Endodermal cell (in vitro differentiated cells): ENCODE measurements around the gene CTSL. TPM values are rescaled to one million over a fixed set of nuclear protein-coding genes. Genes with fewer than 3 reads are reported as not detected.

Source experiments
- DNase-seq: peaks from one replicate; pipeline ENCODE4 v3.0.0-alpha.2; 2017
- H3K27ac ChIP-seq: 2 replicates; pipeline ENCODE4 v1.5.1; 2013; ENCODE audit warnings: mild to moderate bottlenecking, low read depth, low read length, moderate library complexity
- H3K27me3 ChIP-seq: 2 replicates; pipeline ENCODE4 v1.6.1; 2013; ENCODE audit warnings: mild to moderate bottlenecking, low read length, moderate library complexity; ENCODE audit not compliant: insufficient read depth, control insufficient read depth, poor library complexity, severe bottlenecking
- H3K36me3 ChIP-seq: 2 replicates; pipeline ENCODE4 v1.7.0; 2013; ENCODE audit warnings: mild to moderate bottlenecking, low read length, moderate library complexity; ENCODE audit not compliant: control insufficient read depth, insufficient read depth
- H3K4me1 ChIP-seq: one replicate; pipeline ENCODE4 v1.7.0; 2013; ENCODE audit warnings: low read length; ENCODE audit not compliant: control insufficient read depth, insufficient read depth
- H3K4me3 ChIP-seq: 2 replicates; pipeline ENCODE4 v1.5.1; 2013; ENCODE audit warnings: mild to moderate bottlenecking, low read length, moderate library complexity
- H3K9ac ChIP-seq: 2 replicates; pipeline ENCODE4 v1.6.1; 2013; ENCODE audit warnings: mild to moderate bottlenecking, low read length, moderate library complexity; ENCODE audit not compliant: poor library complexity, severe bottlenecking; ENCODE audit errors: extremely low read depth
- H3K9me3 ChIP-seq: 2 replicates; pipeline ENCODE4 v1.6.1; 2013; ENCODE audit warnings: mild to moderate bottlenecking, low read length, moderate library complexity; ENCODE audit not compliant: control insufficient read depth
- H3K27ac Mint-ChIP-seq: 2 replicates; pipeline ENCODE4 v1.8.0; 2020; ENCODE audit warnings: mixed read lengths
- H3K27me3 Mint-ChIP-seq: 2 replicates; pipeline ENCODE4 v1.8.0; 2021; ENCODE audit warnings: mild to moderate bottlenecking, mixed read lengths; ENCODE audit not compliant: insufficient read depth
- H3K36me3 Mint-ChIP-seq: 2 replicates; pipeline ENCODE4 v1.8.0; 2020; ENCODE audit warnings: low read depth, mixed read lengths
- H3K4me1 Mint-ChIP-seq: 2 replicates; pipeline ENCODE4 v1.8.0; 2020; ENCODE audit warnings: mixed read lengths
- H3K4me3 Mint-ChIP-seq: 2 replicates; pipeline ENCODE4 v1.8.0; 2020; ENCODE audit warnings: mild to moderate bottlenecking, moderate library complexity, mixed read lengths
- H3K9me3 Mint-ChIP-seq: 2 replicates; pipeline ENCODE4 v1.8.0; 2020; ENCODE audit warnings: mild to moderate bottlenecking, mixed read lengths
- CTCF ChIP-seq: fragments of 200-600 bp; sonication (generic); conservative IDR thresholded peaks from 2 replicates; pipeline ENCODE4 v1.5.0; 2021; ENCODE audit warnings: antibody characterized with exemption, mild to moderate bottlenecking
- WGBS, 2 experiments: methylation state at CpG; one replicate each; pipeline versions ENCODE4 v1.1.5 to v1.1.7; 2013; ENCODE audit warnings: missing lambda C conversion rate in 2 of 2, mixed read lengths in 1 of 2; ENCODE audit not compliant: insufficient coverage in 1 of 2, insufficient read length in 1 of 2; 5-methylcytosine and 5-hydroxymethylcytosine counted together
- total RNA-seq, 2 donors: library from RNA; stranded (reverse); fragmentation: NEBNext Ultra II Directional in 1 of 2; extraction: Animal tissue kit (Norgen Biotek cat#: 25700) in 1 of 2; gene quantifications; 2 replicates in 1 of 2; 3 replicates in 1 of 2; pipeline ENCODE4 v1.2.1, GENCODE V29; 2021

The CTSL gene
- total RNA-seq, 2 donors from 2014 or later = 81.2 to 131 TPM

- Mint-ChIP-seq H3K27ac (no peak overlapping the region), H3K4me1 (peaks cover 6% of the 10 kb centered on the region), H3K4me3 (no peak overlapping the region), H3K9me3 (peaks cover 29% of the 10 kb centered on the region), H3K36me3 (peaks cover 3% of the 10 kb centered on the region), H3K27me3 (peaks cover 14% of the 10 kb centered on the region)
- Histone ChIP-seq H3K4me3 (no peak overlapping the region), H3K27ac (no peak overlapping the region), H3K36me3 (no peaks in the 10 kb centered on the region), H3K27me3 (no peaks in the 10 kb centered on the region), H3K9ac (no peak overlapping the region), H3K4me1 (no peaks in the 10 kb centered on the region), H3K9me3 (peaks cover 29% of the 10 kb centered on the region)
- no peak for TF ChIP-seq CTCF
- DNase-seq = no peak
- 86 to 91% methylated on average over 3 to 8 of the region's 8 CpGs for WGBS, 2 experiments
Measured at GRCh38 chr9:87776481-87777379, 50.8 kb downstream of the CTSL start.

DNA sequence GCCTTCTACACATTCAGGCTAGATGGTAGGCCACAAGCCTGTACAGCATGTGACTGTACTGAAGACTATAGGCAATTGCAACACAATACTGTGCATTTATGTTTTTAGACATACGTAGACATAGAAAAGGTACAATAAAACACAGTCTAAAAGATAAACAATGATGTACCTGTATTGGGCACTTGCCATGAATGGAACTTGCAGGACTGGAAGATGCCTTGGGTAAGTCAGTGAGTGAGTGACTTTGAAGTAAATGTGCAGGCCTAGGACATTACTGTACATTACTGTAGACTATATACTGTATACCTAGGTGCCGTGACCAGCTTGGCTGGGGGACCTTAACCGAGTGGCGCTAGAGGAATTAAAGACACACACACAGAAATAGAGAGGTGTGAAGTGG lies 53.1 kb downstream of the CTSL start:
- Histone ChIP-seq H3K9me3 (peaks cover 38% of the 10 kb centered on the region), H3K4me1 (no peaks in the 10 kb centered on the region), H3K36me3 (no peaks in the 10 kb centered on the region), H3K9ac (no peak overlapping the region), H3K4me3 (no peak overlapping the region), H3K27ac (no peak overlapping the region), H3K27me3 (no peaks in the 10 kb centered on the region)
- WGBS, 2 experiments = 88% methylated on average over 4 of the region's 4 CpGs; no CpG with 5 or more reads in 1 of the 2 experiments
- Mint-ChIP-seq H3K9me3 (peaks cover 33% of the 10 kb centered on the region), H3K36me3 (peaks cover 3% of the 10 kb centered on the region), H3K27me3 (peaks cover 6% of the 10 kb centered on the region), H3K27ac (no peak overlapping the region), H3K4me3 (no peak overlapping the region), H3K4me1 (no peaks in the 10 kb centered on the region)
- no peak for DNase-seq
- no peak for TF ChIP-seq CTCF

Other genes starting within 250 kb of the CTSL start
- gene DAPK1, start 228.3 kb upstream of the CTSL start, total RNA-seq = 100 to 1,000 TPM; 117 to 139 TPM
- not detected for gene SPATA31E1, start 156.8 kb downstream of the CTSL start, total RNA-seq
- under 1 TPM in 1 of 2 donors, not detected in 1; 0.09 TPM for gene SPATA31C1, start 191.8 kb downstream of the CTSL start, total RNA-seq
- gene CDK20, start 248.4 kb downstream of the CTSL start, total RNA-seq = 10 to 100 TPM in 1 of 2 donors, 1 to 10 TPM in 1; 9.9 to 13.3 TPM